Neutrophil (primary cell): ENCODE measurements around the gene GOLPH3.

ENCODE experiments used
- H3K27ac ChIP-seq: fragments of 200-600 bp; sonication (generic); 2 replicates; pipeline ENCODE4 v1.5.1; 2016; ENCODE audit warnings: mild to moderate bottlenecking, moderate library complexity
- H3K27me3 ChIP-seq: fragments of 200-600 bp; sonication (generic); 2 replicates; pipeline ENCODE4 v1.6.0; 2016; ENCODE audit warnings: mild to moderate bottlenecking
- H3K36me3 ChIP-seq: fragments of 200-600 bp; sonication (generic); 2 replicates; pipeline ENCODE4 v1.5.1; 2017
- H3K4me1 ChIP-seq, 2 experiments: fragments of 200-600 bp in 1 of 2; sonication (generic) in 1 of 2; 1 replicate in 1 of 2; 2 replicates in 1 of 2; pipeline versions ENCODE4 v1.5.1 to v1.6.1; 2013 to 2016; ENCODE audit warnings: low read depth in 1 of 2, low read length in 1 of 2, mild to moderate bottlenecking in 1 of 2, moderate library complexity in 1 of 2; ENCODE audit not compliant: control insufficient read depth in 1 of 2, insufficient read depth in 1 of 2
- H3K4me3 ChIP-seq, 2 experiments: fragments of 200-600 bp in 1 of 2; sonication (generic) in 1 of 2; 1 replicate in 1 of 2; 2 replicates in 1 of 2; pipeline ENCODE4 v1.5.1; 2013 to 2016; ENCODE audit warnings: low read depth in 1 of 2, low read length in 1 of 2, mild to moderate bottlenecking in 1 of 2, moderate library complexity in 1 of 2
- H3K9me3 ChIP-seq: fragments of 200-600 bp; sonication (generic); 2 replicates; pipeline ENCODE4 v1.5.1; 2016
- CTCF ChIP-seq: fragments of 200-600 bp; sonication (generic); IDR thresholded peaks from 2 replicates; pipeline ENCODE4 v1.5.1; 2016; ENCODE audit warnings: antibody characterized with exemption

Gene GOLPH3

GRCh38 chr5:32153723-32154122 lies 20.4 kb downstream of the GOLPH3 start:
- no peaks in the 10 kb centered on the region for H3K4me1 ChIP-seq
- no peak overlapping the region for H3K27ac ChIP-seq
- TF ChIP-seq CTCF: no peak
- H3K4me3 ChIP-seq: no peak overlapping the region
- H3K27me3 ChIP-seq: no peaks in the 10 kb centered on the region
- H3K9me3 ChIP-seq: no peaks in the 10 kb centered on the region
- H3K36me3 ChIP-seq: peaks cover 6% of the 10 kb centered on the region

- TF ChIP-seq CTCF: no peak
- Histone ChIP-seq H3K27me3 (no peaks in the 10 kb centered on the region), H3K27ac (no peak overlapping the region), H3K36me3 (no peaks in the 10 kb centered on the region), H3K9me3 (no peaks in the 10 kb centered on the region), H3K4me3 (no peak overlapping the region), H3K4me1 (peaks cover 13 to 17% of the 10 kb centered on the region in 2 experiments)
Observed at GRCh38 chr5:32151198-32151597, 22.9 kb downstream of the GOLPH3 start.

GRCh38 chr5:32150366-32150765 lies 23.8 kb downstream of the GOLPH3 start:
- Histone ChIP-seq H3K27me3 (no peaks in the 10 kb centered on the region), H3K4me3 (no peak overlapping the region), H3K36me3 (no peaks in the 10 kb centered on the region), H3K4me1 (peaks cover 13 to 17% of the 10 kb centered on the region in 2 experiments), H3K9me3 (no peaks in the 10 kb centered on the region), H3K27ac (no peak overlapping the region)
- no peak for TF ChIP-seq CTCF

- no peak overlapping the region for H3K4me3 ChIP-seq
- H3K27me3 ChIP-seq: no peaks in the 10 kb centered on the region
- H3K9me3 ChIP-seq: no peaks in the 10 kb centered on the region
- peaks cover 13 to 17% of the 10 kb centered on the region in 2 experiments for H3K4me1 ChIP-seq
- H3K27ac ChIP-seq: peak overlapping the region; percentile 44
- no peaks in the 10 kb centered on the region for H3K36me3 ChIP-seq
- no peak for TF ChIP-seq CTCF
Observed at GRCh38 chr5:32147959-32148358, 26.2 kb downstream of the GOLPH3 start.

- Histone ChIP-seq H3K9me3 (no peaks in the 10 kb centered on the region), H3K27me3 (no peaks in the 10 kb centered on the region), H3K36me3 (peaks cover 1% of the 10 kb centered on the region), H3K4me1 (peaks cover 13 to 17% of the 10 kb centered on the region in 2 experiments), H3K27ac (peak overlapping the region; percentile 29), H3K4me3 (no peak overlapping the region)
- no peak for TF ChIP-seq CTCF
Observed at GRCh38 chr5:32147236-32147635, 26.9 kb downstream of the GOLPH3 start.

- H3K4me3 ChIP-seq: no peak overlapping the region
- H3K4me1 ChIP-seq: peaks cover 13 to 17% of the 10 kb centered on the region in 2 experiments
- H3K36me3 ChIP-seq: peaks cover 4% of the 10 kb centered on the region
- no peak overlapping the region for H3K27ac ChIP-seq
- TF ChIP-seq CTCF: no peak
- H3K9me3 ChIP-seq: no peaks in the 10 kb centered on the region
- no peaks in the 10 kb centered on the region for H3K27me3 ChIP-seq
Observed at GRCh38 chr5:32145378-32145777, 28.7 kb downstream of the GOLPH3 start.
